CD14-positive monocyte (primary cell): ENCODE data around the gene GALNT15. TPM values are rescaled to one million over a fixed set of nuclear protein-coding genes. Genes with fewer than 3 reads are reported as not detected.

Experiments
- DNase-seq, 3 donors: peaks; one replicate each; pipeline ENCODE4 v3.0.0-alpha.2; 2011 to 2022
- H2AFZ ChIP-seq: 2 replicates; pipeline ENCODE4 v1.6.0; 2012; ENCODE audit warnings: mild to moderate bottlenecking, low read depth, low read length, inconsistent platforms; ENCODE audit not compliant: insufficient read depth, poor library complexity, severe bottlenecking
- H3K27ac ChIP-seq, 2 donors: 1 replicate in 1 of 2; 2 replicates in 1 of 2; pipeline ENCODE4 v1.5.1; 2012 to 2013; ENCODE audit warnings: low read length in 2 of 2, control low read depth in 1 of 2, inconsistent platforms in 1 of 2, low read depth in 1 of 2, mild to moderate bottlenecking in 1 of 2
- H3K27me3 ChIP-seq, 2 donors: one replicate each; pipeline versions ENCODE4 v1.6.0 to v1.6.1; 2011 to 2013; ENCODE audit warnings: low read length in 2 of 2; ENCODE audit not compliant: control insufficient read depth in 2 of 2, insufficient read depth in 2 of 2
- H3K36me3 ChIP-seq, 2 donors: replicated peaks in 1 of 2; 1 replicate in 1 of 2; 2 replicates in 1 of 2; pipeline versions ENCODE4 v1.5.1 to v1.6.1; 2012 to 2013; ENCODE audit warnings: low read length in 2 of 2, control low read depth in 1 of 2, inconsistent platforms in 1 of 2, mild to moderate bottlenecking in 1 of 2; ENCODE audit not compliant: insufficient read depth in 2 of 2, control insufficient read depth in 1 of 2
- H3K4me1 ChIP-seq, 2 donors: 1 replicate in 1 of 2; 2 replicates in 1 of 2; pipeline versions ENCODE4 v1.5.1 to v1.6.1; 2012 to 2013; ENCODE audit warnings: low read length in 2 of 2, control low read depth in 1 of 2, inconsistent platforms in 1 of 2, mild to moderate bottlenecking in 1 of 2, moderate library complexity in 1 of 2; ENCODE audit not compliant: insufficient read depth in 2 of 2, control insufficient read depth in 1 of 2
- H3K4me2 ChIP-seq: replicated peaks from 2 replicates; pipeline ENCODE3; 2012; ENCODE audit warnings: low read length, moderate library complexity, mild to moderate bottlenecking; ENCODE audit not compliant: poor library complexity, severe bottlenecking; ENCODE audit errors: extremely low read depth
- H3K4me3 ChIP-seq, 3 experiments: fragments of 200-600 bp in 1 of 3; sonication (generic) in 1 of 3; replicated peaks in 1 of 3; 1 replicate in 2 of 3; 2 replicates in 1 of 3; pipeline ENCODE4 v1.5.1; 2011 to 2013; ENCODE audit warnings: low read length in 3 of 3, mild to moderate bottlenecking in 3 of 3, control low read depth in 2 of 3, low read depth in 2 of 3, inconsistent platforms in 1 of 3, moderate library complexity in 1 of 3
- H3K79me2 ChIP-seq: 2 replicates; pipeline ENCODE4 v1.6.0; 2012; ENCODE audit warnings: mild to moderate bottlenecking, control low read depth, inconsistent platforms, low read length, moderate library complexity; ENCODE audit not compliant: insufficient read depth
- H3K9ac ChIP-seq: 2 replicates; pipeline ENCODE4 v1.6.0; 2017; ENCODE audit warnings: low read length, mild to moderate bottlenecking; ENCODE audit not compliant: insufficient read depth, poor library complexity, severe bottlenecking
- H3K9me3 ChIP-seq, 2 donors: replicated peaks in 1 of 2; 1 replicate in 1 of 2; 2 replicates in 1 of 2; pipeline versions ENCODE4 v1.5.1 to v1.6.1; 2012 to 2013; ENCODE audit warnings: low read length in 2 of 2, control low read depth in 1 of 2; ENCODE audit not compliant: control insufficient read depth in 1 of 2, insufficient read depth in 1 of 2
- H4K20me1 ChIP-seq: 2 replicates; pipeline ENCODE4 v1.6.0; 2012; ENCODE audit warnings: mild to moderate bottlenecking, low read length, control low read depth, moderate library complexity; ENCODE audit not compliant: insufficient read depth
- H3K27ac Mint-ChIP-seq, 7 donors: one replicate each; pipeline ENCODE4 v1.8.0; 2020; ENCODE audit warnings: mild to moderate bottlenecking in 7 of 7, mixed read lengths in 7 of 7, moderate library complexity in 6 of 7, inconsistent platforms in 2 of 7
- H3K27me3 Mint-ChIP-seq, 3 donors: one replicate each; pipeline ENCODE4 v1.8.0; 2021 to 2022; ENCODE audit warnings: low read depth in 3 of 3, mild to moderate bottlenecking in 3 of 3, mixed read lengths in 3 of 3, moderate library complexity in 3 of 3, inconsistent platforms in 1 of 3
- H3K36me3 Mint-ChIP-seq, 2 donors: one replicate each; pipeline ENCODE4 v1.8.0; 2020; ENCODE audit warnings: mixed read lengths in 2 of 2, inconsistent platforms in 1 of 2, mild to moderate bottlenecking in 1 of 2
- H3K4me1 Mint-ChIP-seq: one replicate; pipeline ENCODE4 v1.8.0; 2020; ENCODE audit warnings: mild to moderate bottlenecking, mixed read lengths
- H3K4me3 Mint-ChIP-seq, 2 donors: one replicate each; pipeline ENCODE4 v1.8.0; 2020; ENCODE audit warnings: mild to moderate bottlenecking in 2 of 2, mixed read lengths in 2 of 2, moderate library complexity in 1 of 2
- H3K9me3 Mint-ChIP-seq, 7 donors: one replicate each; pipeline ENCODE4 v1.8.0; 2020 to 2022; ENCODE audit warnings: mixed read lengths in 7 of 7, mild to moderate bottlenecking in 6 of 7, moderate library complexity in 6 of 7, inconsistent platforms in 2 of 7
- WGBS: methylation state at CpG from one replicate; pipeline ENCODE4 v1.1.5; 2013; ENCODE audit warnings: missing lambda C conversion rate; ENCODE audit not compliant: insufficient coverage; 5-methylcytosine and 5-hydroxymethylcytosine counted together
- intact Hi-C, 2 donors: fragments of 100-400 bp; cut with micrococcal nuclease; formaldehyde crosslinking; loops; one replicate each; pipeline versions ENCODE4 v1.15.0 to v1.15.1; 2023
- polyA plus RNA-seq, 3 donors: library from polyadenylated mRNA; depleted of rRNA in 1 of 3; unstranded in 2 of 3; stranded (reverse) in 1 of 3; fragments of 300-500 nt in 2 of 3; fragments of >200 nt in 1 of 3; fragmentation: Illumina TruSeq in 2 of 3; gene quantifications; 1 replicate in 2 of 3; 2 replicates in 1 of 3; pipeline ENCODE4 v1.2.3, GENCODE V29; 2012 to 2021
- TF ChIP-seq, protein P1 (sequence below): fragments of 200-600 bp; IDR thresholded peaks from one replicate; pipeline ENCODE4 v1.8.0; 2022; ENCODE audit warnings: antibody characterized with exemption, mild to moderate bottlenecking

The GALNT15 gene
- polyA plus RNA-seq, 3 donors: not detected

- intact Hi-C loops: loop anchor here in 1 of 2 donors (5.0 kb wide), 1 partner anchor 72 kb away; no protein-coding TSS in a partner anchor
- no peaks in the 10 kb centered on the region for H3K79me2 ChIP-seq
- H3K27me3 Mint-ChIP-seq: peaks cover 2 to 4% (median 2%) of the 10 kb centered on the region in 3 donors
Measured at GRCh38 chr3:16179771-16180736, 5.6 kb downstream of the GALNT15 start.

DNA sequence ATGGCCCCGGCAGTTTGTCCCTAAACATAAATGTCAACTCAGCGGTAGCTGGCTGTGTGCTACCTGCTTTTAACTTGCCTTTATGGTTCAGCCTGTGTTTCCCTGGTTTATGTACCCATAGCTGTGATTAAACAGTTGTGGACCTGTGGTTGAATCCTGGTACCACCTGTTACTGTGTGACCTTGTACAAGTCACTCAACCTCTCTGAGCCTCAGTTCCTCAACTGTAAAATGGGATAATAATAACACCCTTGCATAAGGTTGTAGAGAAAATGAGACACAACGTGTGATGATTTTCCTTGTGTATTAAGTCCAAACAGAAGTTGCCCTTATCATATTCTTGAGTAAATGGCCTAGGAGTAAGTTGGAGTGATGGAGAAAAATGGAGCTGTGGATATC is 6.3 kb downstream of the GALNT15 start:
- H3K27ac Mint-ChIP-seq: peak overlapping the region in 5 of 7 donors; percentile 44 to 85 (median 77)
- no peaks in the 10 kb centered on the region for H3K36me3 Mint-ChIP-seq
- no peak overlapping the region for H3K27ac ChIP-seq
- intact Hi-C loops: loop anchor here in 1 of 2 donors (5.0 kb wide), 1 partner anchor 72 kb away; no protein-coding TSS in a partner anchor
- H3K4me1 Mint-ChIP-seq: peaks cover 25% of the 10 kb centered on the region
- WGBS: no CpG with 5 or more reads among the region's 3 CpGs
- H3K27me3 Mint-ChIP-seq: peaks cover 2% of the 10 kb centered on the region in 3 donors
- H3K79me2 ChIP-seq: no peaks in the 10 kb centered on the region
- no peak overlapping the region for H3K4me3 ChIP-seq
- no peaks in the 10 kb centered on the region for H3K9me3 ChIP-seq
- H3K36me3 ChIP-seq: no peaks in the 10 kb centered on the region
- no peak overlapping the region for H3K4me3 Mint-ChIP-seq
- no peak overlapping the region for H3K9ac ChIP-seq
- H3K4me1 ChIP-seq: peaks cover 14 to 19% of the 10 kb centered on the region in 2 donors
- DNase-seq: no peak
- TF ChIP-seq, protein P1, sequence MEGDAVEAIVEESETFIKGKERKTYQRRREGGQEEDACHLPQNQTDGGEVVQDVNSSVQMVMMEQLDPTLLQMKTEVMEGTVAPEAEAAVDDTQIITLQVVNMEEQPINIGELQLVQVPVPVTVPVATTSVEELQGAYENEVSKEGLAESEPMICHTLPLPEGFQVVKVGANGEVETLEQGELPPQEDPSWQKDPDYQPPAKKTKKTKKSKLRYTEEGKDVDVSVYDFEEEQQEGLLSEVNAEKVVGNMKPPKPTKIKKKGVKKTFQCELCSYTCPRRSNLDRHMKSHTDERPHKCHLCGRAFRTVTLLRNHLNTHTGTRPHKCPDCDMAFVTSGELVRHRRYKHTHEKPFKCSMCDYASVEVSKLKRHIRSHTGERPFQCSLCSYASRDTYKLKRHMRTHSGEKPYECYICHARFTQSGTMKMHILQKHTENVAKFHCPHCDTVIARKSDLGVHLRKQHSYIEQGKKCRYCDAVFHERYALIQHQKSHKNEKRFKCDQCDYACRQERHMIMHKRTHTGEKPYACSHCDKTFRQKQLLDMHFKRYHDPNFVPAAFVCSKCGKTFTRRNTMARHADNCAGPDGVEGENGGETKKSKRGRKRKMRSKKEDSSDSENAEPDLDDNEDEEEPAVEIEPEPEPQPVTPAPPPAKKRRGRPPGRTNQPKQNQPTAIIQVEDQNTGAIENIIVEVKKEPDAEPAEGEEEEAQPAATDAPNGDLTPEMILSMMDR: no peak
- no peaks in the 10 kb centered on the region for H3K27me3 ChIP-seq
- no peak overlapping the region for H3K4me2 ChIP-seq
- H4K20me1 ChIP-seq: no peaks in the 10 kb centered on the region
- no peak overlapping the region for H2AFZ ChIP-seq
- H3K9me3 Mint-ChIP-seq: no peaks in the 10 kb centered on the region

More at GRCh38 chr3:16179771-16180736, 5.6 kb downstream of the GALNT15 start:
- Histone ChIP-seq H4K20me1 (no peaks in the 10 kb centered on the region), H3K9me3 (no peaks in the 10 kb centered on the region), H3K4me1 (peaks cover 14 to 19% of the 10 kb centered on the region in 2 donors), H3K27me3 (no peaks in the 10 kb centered on the region), H2AFZ (peak overlapping the region; percentile 8), H3K4me2 (no peak overlapping the region), H3K9ac (no peak overlapping the region), H3K36me3 (no peaks in the 10 kb centered on the region), H3K4me3 (no peak overlapping the region), H3K27ac (no peak overlapping the region)
- WGBS: 86% methylated on average over 12 of the region's 15 CpGs
- Mint-ChIP-seq H3K27ac (peak overlapping the region in 4 of 7 donors; percentile 5 to 53 (median 38)), H3K36me3 (no peaks in the 10 kb centered on the region), H3K4me3 (no peak overlapping the region), H3K4me1 (peaks cover 25% of the 10 kb centered on the region), H3K9me3 (peaks cover 0 to 1% (median 0%) of the 10 kb centered on the region in 7 donors)
- no peak for DNase-seq
- TF ChIP-seq, protein P1: no peak
